ENCODE data around the gene MACROD2.

Gene MACROD2

DNA sequence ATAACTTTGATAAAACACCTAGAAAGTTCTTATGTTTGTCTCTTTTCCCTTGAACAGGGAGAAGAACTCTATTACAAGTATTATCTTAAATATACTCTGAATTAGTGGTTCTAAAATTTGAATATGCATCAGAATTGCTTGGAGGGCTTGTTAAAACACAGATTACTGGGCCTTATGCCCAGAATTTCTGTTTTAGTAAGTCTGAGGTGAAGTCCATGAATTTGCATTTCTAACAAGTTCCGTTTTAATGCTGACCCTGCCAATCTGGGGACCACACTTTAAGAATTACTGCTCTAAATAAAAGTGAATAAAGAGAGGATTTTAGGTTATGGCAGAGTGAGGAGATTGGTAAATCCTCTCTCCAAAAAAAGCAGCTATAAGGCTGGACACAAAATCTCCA lies 510.2 kb downstream of the MACROD2 start:
- TF ChIP-seq POLR2AphosphoS5 (IDR thresholded peaks at IDR 0.05; ENCODE audit: low read depth, low read length) (no peak), SIN3A (IDR thresholded peaks at IDR 0.05; ENCODE audit: borderline replicate concordance, insufficient read depth, low read length) (no peak), FOXP2 (optimal IDR thresholded peaks at IDR 0.05; ENCODE audit: borderline replicate concordance, extremely low read depth, extremely low read length, insufficient read depth) (no peak), TAF1 (IDR thresholded peaks at IDR 0.05; ENCODE audit: borderline replicate concordance, insufficient read depth, low read length) (no peak)
- TF ChIP-seq, protein P1, sequence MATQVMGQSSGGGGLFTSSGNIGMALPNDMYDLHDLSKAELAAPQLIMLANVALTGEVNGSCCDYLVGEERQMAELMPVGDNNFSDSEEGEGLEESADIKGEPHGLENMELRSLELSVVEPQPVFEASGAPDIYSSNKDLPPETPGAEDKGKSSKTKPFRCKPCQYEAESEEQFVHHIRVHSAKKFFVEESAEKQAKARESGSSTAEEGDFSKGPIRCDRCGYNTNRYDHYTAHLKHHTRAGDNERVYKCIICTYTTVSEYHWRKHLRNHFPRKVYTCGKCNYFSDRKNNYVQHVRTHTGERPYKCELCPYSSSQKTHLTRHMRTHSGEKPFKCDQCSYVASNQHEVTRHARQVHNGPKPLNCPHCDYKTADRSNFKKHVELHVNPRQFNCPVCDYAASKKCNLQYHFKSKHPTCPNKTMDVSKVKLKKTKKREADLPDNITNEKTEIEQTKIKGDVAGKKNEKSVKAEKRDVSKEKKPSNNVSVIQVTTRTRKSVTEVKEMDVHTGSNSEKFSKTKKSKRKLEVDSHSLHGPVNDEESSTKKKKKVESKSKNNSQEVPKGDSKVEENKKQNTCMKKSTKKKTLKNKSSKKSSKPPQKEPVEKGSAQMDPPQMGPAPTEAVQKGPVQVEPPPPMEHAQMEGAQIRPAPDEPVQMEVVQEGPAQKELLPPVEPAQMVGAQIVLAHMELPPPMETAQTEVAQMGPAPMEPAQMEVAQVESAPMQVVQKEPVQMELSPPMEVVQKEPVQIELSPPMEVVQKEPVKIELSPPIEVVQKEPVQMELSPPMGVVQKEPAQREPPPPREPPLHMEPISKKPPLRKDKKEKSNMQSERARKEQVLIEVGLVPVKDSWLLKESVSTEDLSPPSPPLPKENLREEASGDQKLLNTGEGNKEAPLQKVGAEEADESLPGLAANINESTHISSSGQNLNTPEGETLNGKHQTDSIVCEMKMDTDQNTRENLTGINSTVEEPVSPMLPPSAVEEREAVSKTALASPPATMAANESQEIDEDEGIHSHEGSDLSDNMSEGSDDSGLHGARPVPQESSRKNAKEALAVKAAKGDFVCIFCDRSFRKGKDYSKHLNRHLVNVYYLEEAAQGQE (IDR thresholded peaks at IDR 0.05; ENCODE audit: insufficient read depth in 1 of 2, low read depth in 2 of 2, low read length in 2 of 2) = no peak

DNA sequence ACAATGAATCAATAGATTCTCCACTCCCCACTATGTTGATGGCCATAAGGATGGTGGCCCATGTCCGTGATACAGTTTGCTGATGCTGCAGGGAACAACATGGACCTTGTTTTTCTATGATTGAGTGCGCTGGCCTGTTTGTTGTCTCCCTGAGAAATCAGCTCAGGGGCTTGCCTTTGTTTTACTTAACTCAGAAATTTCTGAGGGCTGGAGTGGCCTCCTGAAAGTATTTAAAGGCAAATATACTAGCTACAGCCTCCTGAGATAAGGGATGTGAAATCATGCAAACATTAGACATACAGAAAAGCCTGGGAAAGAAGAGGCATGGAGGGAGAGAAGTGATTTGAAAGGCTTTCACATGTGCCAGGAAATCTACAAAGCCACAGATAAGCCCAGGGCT lies 512.4 kb downstream of the MACROD2 start:
- no peak for TF ChIP-seq SIN3A (IDR thresholded peaks at IDR 0.05; ENCODE audit: borderline replicate concordance, insufficient read depth, low read length)
- no peak for TF ChIP-seq FOXP2 (optimal IDR thresholded peaks at IDR 0.05; ENCODE audit: borderline replicate concordance, extremely low read depth, extremely low read length, insufficient read depth)
- TF ChIP-seq, protein P1 (IDR thresholded peaks at IDR 0.05; ENCODE audit: insufficient read depth in 1 of 2, low read depth in 2 of 2, low read length in 2 of 2) = no peak
- no peak for TF ChIP-seq POLR2AphosphoS5 (IDR thresholded peaks at IDR 0.05; ENCODE audit: low read depth, low read length)
- TF ChIP-seq TAF1 (IDR thresholded peaks at IDR 0.05; ENCODE audit: borderline replicate concordance, insufficient read depth, low read length) = no peak

- TF ChIP-seq TAF1 (IDR thresholded peaks at IDR 0.05; ENCODE audit: borderline replicate concordance, insufficient read depth, low read length) (no peak), SIN3A (IDR thresholded peaks at IDR 0.05; ENCODE audit: borderline replicate concordance, insufficient read depth, low read length) (no peak), FOXP2 (optimal IDR thresholded peaks at IDR 0.05; ENCODE audit: borderline replicate concordance, extremely low read depth, extremely low read length, insufficient read depth) (no peak), POLR2AphosphoS5 (IDR thresholded peaks at IDR 0.05; ENCODE audit: low read depth, low read length) (no peak)
- TF ChIP-seq, protein P1 (IDR thresholded peaks at IDR 0.05; ENCODE audit: insufficient read depth in 1 of 2, low read depth in 2 of 2, low read length in 2 of 2) = no peak
These were observed 515.0 kb downstream of the MACROD2 start for GRCh38 chr20:14510341-14510740.

DNA sequence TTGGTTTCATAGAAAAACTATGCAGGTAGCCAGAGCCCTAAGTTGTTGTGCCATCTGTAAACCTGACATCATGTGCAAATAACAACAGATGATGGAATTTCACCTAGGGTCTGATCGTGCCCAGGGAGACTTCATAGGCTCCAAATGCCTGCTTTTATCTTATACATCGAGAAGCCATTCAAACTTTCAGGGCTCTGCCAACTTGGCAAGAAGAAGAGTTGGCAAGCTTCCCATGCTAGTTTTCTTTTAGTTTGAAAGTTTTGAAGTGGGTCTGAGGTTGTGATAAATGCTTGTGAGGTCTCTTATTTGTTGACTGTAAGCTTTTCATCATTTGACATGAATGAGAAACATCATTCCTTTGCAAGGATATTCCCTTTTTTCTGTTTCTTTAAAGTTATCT lies 517.5 kb downstream of the MACROD2 start:
- TF ChIP-seq TAF1 (IDR thresholded peaks at IDR 0.05; ENCODE audit: borderline replicate concordance, insufficient read depth, low read length) (no peak), SIN3A (IDR thresholded peaks at IDR 0.05; ENCODE audit: borderline replicate concordance, insufficient read depth, low read length) (no peak), POLR2AphosphoS5 (IDR thresholded peaks at IDR 0.05; ENCODE audit: low read depth, low read length) (no peak), FOXP2 (optimal IDR thresholded peaks at IDR 0.05; ENCODE audit: borderline replicate concordance, extremely low read depth, extremely low read length, insufficient read depth) (no peak)
- TF ChIP-seq, protein P1 (IDR thresholded peaks at IDR 0.05; ENCODE audit: insufficient read depth in 1 of 2, low read depth in 2 of 2, low read length in 2 of 2) = no peak

GRCh38 chr20:14518648-14519047 lies 523.3 kb downstream of the MACROD2 start:
- TF ChIP-seq SIN3A (IDR thresholded peaks at IDR 0.05; ENCODE audit: borderline replicate concordance, insufficient read depth, low read length) = no peak
- no peak for TF ChIP-seq TAF1 (IDR thresholded peaks at IDR 0.05; ENCODE audit: borderline replicate concordance, insufficient read depth, low read length)
- TF ChIP-seq, protein P1 (IDR thresholded peaks at IDR 0.05; ENCODE audit: insufficient read depth in 1 of 2, low read depth in 2 of 2, low read length in 2 of 2) = no peak
- TF ChIP-seq FOXP2 (optimal IDR thresholded peaks at IDR 0.05; ENCODE audit: borderline replicate concordance, extremely low read depth, extremely low read length, insufficient read depth) = no peak
- no peak for TF ChIP-seq POLR2AphosphoS5 (IDR thresholded peaks at IDR 0.05; ENCODE audit: low read depth, low read length)
